Muscle of back (tissue), 11 donors: Measurements from ENCODE around the gene PERM1. TPM values are rescaled to one million over a fixed set of nuclear protein-coding genes. Genes with fewer than 3 reads are reported as not detected.
"Not testable (repeated sequence)": the region's sequence is repeated elsewhere in the genome, so short reads cannot be mapped to it uniquely, and the experiment has no call there.

Experiments used
- DNase-seq, 3 donors: peaks; one replicate each; pipeline versions ENCODE4 v3.0.0 to v3.0.0-alpha.2; 2013
- polyA plus RNA-seq, 10 donors: library from polyadenylated mRNA; unstranded; fragments of 120-200 nt; gene quantifications; one replicate each; pipeline ENCODE4 v1.2.1, GENCODE V29; 2013; ENCODE audit not compliant: insufficient read length in 10 of 10

The PERM1 gene
- polyA plus RNA-seq, 10 donors = 0.97 to 2.9 (median 1.6) TPM

DNA sequence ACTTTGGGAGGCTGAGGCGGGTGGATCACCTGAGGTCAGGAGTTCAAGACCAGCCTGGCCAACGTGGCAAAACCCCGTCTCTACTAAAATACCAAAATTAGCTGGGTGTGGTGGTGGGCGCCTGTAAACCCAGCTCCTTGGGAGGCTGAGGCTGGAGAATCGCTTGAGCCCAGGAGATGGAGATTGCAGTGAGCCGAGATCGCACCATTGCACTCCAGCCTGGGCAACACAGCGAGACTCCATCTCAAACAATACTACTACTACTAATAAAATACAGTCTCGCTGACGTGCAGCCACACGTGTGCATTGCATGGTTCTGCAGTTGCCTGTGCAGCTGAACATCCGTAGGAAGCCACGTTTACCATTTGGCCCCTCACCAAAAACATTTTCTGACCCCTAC is 35.1 kb downstream of the PERM1 start:
- DNase-seq = not testable (repeated sequence)

DNA sequence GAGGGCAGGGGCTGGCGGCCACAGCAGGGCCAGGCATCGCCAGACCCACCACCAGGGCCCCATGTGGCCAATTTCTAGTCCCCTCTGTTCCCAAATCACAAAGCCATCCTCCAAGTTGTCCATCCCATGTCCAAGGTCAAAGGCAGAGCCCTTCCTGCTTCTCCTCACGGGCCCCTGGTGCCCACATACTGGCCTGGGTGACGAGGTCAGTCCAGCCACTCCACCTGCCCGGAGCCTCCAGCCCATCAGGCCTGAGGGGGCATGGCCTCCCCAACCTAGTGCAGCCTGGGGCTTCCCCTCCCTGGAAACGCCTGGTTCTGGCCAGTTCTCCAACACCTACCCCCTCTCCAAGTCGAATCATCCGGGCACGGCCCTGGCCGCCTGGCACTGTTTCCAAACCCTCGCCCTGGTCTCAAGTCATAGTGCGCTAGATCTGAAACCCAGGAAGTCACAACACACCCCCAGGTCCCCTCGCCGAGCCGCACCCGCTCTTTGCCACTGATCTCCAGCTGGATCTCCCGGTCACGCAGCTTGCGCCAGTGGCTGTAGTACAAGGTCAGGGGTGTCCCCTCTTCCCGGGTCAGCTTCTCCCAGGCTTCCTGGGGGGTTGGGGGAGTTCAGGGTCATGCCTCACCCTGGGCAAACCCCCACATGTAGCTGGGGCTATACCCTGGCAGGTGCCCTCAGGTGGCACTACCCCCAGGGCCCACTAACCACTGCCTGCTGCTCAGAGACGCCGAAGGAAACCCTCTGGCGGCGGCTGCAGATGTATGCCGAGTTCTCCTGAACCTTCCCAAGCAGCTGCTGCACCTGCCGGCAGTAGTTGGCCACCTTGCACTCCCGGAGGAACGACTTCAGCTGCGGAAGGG is 36.0 kb downstream of the PERM1 start:
- DNase-seq = no peak

DNA sequence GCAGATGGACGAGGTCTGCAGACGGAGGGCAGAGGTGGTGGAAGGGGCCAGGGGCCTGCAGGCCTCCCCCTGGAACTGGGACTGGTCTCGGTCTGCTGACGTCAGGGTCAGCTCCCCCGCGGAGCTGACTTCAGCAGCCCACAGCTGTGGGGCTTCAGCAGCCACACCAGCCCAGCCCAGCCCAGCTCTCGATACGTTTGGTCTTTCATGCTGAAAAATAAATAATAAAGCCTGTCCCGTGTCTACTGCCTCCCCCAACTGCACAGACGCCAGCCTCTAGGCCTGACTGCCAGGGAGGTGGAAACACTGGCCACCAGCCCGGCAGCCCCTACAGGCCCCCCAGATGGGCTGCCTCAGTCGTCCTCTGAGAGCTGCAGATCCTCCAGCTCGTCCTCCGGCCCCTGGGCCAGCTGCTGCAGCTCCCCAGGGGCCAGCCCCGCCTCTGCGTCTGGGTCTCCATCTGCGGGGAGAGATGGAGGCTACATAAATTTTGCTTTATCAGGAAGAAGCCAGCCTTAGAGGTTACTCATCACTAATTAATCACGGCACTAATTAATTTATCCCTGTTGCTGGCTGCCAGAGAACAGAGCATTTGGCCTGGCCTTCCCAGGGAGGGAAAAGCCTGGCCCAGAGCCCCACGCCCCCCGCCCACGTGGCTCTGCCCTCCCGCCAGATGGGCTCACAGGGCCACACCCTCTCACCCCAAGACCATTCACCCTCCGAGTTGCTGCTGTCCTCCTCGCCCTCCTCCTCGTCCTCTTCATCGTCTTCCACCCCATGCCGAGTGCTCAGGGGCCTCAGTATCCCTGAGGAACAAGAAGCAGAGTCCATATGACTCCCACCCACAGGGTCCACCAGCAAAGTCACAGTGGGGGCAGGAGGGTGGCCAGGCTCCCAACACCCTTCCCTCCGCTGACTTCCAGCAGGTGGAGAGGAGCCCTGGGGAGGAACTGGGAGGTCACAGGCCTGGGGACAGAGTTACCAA is 37.3 kb downstream of the PERM1 start:
- peak in 1 of 3 donors; percentile 85 for DNase-seq

DNA sequence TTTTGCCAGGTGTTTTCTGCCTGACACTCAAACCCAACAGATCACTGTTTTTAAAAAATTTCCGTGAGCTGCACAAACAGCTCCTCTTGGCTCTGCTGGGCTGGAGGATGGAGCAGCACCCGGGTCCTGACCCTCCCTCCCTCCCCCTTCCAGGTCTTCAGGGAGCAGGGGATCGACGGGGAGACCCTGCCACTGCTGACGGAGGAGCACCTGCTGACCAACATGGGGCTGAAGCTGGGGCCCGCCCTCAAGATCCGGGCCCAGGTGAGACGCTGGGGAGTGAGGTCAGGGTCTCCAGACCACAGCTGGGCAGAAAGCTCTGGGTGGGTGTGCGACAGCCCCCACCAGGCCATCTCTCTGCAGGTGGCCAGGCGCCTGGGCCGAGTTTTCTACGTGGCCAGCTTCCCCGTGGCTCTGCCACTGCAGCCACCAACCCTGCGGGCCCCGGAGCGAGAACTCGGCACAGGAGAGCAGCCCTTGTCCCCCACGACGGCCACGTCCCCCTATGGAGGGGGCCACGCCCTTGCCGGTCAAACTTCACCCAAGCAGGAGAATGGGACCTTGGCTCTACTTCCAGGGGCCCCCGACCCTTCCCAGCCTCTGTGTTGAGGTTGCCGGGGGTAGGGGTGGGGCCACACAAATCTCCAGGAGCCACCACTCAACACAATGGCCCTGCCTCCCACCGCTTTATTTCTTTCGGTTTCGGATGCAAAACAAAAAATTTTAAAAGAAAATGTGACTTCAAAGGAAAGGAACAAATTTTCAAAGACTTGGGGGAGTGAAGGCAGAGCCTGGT is 38.1 kb downstream of the PERM1 start:
- no peak for DNase-seq

DNA sequence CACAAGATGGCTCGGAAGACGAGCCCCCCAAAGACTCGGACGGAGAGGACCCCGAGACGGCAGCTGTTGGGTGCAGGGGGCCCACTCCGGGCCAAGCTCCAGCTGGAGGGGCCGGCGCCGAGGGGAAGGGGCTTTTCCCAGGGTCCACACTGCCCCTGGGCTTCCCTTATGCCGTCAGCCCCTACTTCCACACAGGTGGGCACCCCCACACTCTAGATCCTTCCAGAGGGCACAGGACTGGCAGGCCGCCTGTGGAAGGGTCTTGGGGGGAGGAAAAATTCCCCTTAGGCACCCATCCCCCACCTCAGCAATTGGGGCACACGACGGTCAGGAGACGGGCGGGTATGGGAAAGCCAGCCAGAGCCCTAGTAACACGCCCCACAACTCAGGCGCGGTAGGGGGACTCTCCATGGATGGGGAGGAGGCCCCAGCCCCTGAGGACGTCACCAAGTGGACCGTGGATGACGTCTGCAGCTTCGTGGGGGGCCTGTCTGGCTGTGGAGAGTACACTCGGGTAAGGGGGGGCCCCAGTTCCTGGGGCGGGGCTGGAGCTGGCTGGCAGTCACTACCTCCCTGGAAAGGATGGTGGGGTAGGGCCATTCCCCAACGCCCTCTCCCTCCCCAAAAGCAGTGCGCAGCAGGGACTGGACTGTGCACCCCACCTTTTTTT is 38.9 kb downstream of the PERM1 start:
- DNase-seq = peak in 1 of 3 donors; percentile 61

DNA sequence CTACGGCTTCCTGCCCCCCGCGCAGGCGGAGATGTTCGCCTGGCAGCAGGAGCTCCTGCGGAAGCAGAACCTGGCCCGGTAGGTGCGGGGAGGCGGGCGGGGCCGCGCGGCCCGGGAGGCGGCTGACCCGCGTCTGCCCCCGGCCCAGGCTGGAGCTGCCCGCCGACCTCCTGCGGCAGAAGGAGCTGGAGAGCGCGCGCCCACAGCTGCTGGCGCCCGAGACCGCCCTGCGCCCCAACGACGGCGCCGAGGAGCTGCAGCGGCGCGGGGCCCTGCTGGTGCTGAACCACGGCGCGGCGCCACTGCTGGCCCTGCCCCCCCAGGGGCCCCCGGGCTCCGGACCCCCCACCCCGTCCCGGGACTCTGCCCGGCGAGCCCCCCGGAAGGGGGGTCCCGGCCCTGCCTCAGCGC is 39.5 kb downstream of the PERM1 start:
- DNase-seq = no peak

DNA sequence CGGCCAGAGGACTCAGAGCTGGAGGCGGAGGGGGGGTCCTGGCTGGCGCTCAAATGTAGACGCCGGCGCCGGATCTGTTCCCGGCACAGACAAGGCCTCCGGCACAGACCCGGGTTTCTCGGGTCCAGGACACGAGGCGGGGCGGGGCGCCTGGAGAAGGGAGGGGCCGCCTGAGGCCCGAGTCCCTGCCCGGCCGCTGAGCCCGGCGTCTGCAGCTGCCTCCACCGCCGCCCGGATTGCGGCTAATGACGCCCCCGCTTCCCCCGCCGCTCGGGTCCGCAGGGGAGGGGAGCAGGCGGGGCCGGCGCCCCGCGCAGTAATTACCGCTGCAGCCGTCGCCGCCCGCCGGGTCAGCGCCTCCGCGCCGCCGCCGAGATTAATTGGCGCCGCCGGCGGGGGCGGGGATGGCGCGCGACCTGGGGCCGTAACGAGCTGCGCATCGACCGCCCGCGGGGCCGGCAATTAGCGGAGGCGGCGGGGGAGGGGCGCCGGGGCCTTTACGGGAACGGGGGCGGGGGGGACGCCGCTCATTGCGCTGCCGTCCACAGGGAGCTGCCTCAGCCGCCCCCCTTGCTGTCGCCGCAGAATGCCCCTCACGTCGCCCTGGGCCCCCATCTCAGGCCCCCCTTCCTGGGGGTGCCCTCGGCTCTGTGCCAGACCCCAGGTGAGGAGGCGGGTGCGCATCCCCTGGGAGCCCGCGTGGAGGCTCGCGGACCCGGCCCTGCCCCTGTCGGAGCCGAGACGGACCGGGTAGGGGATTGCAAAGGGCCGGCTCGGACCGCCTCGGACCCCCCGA is 40.1 kb downstream of the PERM1 start:
- peak; percentile 82 to 92 (median 84) for DNase-seq

DNA sequence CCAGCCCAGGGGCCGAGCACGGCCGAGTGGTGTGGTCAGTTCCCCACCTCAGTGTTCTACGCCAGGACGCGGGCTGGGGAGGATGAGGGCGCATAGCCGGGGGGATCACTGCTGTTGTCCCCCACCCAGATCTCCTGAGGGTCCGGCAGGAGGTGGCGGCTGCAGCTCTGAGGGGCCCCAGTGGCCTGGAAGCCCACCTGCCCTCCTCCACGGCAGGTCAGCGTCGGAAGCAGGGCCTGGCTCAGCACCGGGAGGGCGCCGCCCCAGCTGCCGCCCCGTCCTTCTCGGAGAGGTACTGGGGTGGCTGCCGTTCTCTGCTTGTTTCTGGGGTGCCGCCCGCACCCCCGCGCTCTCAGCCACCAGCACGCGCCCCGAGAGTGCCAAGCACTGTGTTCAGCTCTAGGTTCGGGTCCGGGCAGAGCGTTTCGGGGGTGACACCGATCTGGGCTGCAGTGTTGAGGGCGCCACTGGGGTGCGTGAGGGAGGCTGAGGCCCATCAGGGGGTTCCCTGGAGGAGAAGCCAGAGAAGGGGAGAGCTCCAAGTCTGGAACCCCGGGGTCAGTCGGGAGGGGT is 40.8 kb downstream of the PERM1 start:
- DNase-seq = peak in 1 of 3 donors; percentile 75

DNA sequence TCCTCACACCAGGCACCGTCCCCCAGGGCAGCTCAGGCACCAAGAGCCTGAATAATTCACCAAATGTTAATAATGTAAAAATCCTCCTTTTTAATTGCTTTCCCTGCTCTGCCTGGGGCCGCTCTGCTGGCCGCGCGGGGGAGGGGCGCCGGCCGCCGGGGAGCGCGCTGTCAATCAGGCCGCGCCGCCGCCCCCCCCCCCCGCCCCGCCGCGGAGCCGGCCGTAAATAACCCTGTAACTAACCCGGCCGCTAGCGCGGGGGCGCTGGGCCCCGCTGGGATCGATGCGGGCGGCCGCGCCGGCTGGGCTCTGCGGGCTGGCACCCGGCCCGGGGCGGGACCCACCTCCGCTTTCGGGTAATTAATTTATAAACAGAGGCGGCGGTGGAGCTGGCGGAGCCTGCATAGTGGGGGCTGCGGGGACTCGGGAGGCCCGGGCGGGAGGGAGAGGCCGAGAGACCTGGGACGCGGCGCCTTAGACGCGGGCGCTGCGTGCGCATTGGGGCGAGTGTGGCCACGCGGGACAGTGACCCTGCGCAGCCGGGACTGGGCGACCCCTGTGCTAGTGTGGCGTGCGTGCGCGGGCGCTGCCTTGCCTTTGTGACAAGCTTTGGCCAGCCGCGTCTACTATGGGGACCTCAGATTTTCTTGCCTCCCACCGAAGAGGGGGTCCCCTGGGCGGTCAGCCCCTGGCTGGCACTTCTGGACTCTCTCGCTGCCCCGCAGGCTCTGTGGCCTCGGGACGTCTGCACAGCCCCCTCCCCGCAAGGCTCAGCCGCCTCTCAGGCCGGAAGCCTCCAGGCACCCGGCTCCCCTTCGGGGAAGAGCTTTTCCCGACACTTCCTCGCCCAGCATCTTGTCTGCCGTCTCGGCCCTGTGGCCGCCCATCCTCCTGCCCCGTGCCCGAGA is 41.5 kb downstream of the PERM1 start:
- DNase-seq = peak; percentile 73 to 84 (median 74)

DNA sequence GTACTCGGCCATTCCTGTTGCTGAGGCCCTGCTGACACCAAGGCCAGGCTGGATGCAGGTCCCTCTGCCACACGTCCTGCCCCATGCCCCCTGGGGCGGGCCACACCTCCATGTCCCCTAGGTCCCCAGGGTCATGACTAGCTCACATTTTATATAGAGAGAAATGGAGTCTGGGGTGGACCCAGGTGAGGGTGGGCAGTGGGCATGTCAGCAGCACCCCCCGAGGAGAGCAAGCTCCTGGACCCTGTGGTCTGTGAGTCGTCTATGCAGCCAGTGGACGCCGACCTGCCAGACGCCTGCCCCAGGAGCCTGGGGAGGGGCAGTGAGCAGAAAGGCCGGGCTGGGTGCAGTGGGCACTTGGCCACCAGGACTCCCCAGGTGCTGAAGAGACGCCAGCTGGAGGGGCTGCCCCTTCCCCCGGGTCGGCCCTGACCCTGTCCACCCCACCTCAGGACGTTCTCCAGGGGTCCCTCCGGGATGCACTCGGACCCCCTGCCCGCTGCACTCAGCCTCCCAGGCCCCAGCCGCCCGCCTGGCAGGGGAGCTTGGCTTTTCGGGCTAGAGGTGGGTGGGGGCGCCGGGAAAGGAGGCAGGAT is 42.3 kb downstream of the PERM1 start:
- DNase-seq = no peak

DNA sequence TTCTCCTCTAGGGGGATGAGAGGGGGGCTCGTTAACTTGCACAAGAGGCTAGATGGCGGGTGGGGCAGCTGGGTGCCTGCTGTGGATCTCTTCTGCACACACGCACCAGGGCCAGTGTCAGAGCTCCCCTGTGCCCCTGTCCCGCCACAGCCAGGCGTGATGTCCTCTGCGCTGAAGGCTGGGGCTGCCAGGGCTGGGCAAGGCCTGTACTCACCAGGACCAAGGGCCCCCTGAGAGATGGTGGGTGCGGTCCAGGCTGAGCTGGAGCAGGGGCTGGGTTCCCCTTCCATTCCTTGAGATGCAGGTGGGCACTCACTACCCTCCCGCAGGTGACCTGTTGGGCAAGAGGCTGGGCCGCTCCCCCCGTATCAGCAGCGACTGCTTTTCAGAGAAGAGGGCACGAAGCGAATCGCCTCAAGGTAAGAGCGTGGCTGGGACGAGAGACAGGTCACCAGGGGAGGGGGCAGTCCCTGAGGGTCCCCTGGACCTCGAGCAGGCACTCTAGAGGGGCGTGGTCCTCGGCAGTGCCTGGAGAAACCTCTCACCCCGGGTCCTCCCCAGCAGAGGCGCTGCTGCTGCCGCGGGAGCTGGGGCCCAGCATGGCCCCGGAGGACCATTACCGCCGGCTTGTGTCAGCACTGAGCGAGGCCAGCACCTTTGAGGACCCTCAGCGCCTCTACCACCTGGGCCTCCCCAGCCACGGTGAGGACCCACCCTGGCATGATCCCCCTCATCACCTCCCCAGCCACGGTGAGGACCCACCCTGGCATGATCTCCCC is 43.0 kb downstream of the PERM1 start:
- no peak for DNase-seq

DNA sequence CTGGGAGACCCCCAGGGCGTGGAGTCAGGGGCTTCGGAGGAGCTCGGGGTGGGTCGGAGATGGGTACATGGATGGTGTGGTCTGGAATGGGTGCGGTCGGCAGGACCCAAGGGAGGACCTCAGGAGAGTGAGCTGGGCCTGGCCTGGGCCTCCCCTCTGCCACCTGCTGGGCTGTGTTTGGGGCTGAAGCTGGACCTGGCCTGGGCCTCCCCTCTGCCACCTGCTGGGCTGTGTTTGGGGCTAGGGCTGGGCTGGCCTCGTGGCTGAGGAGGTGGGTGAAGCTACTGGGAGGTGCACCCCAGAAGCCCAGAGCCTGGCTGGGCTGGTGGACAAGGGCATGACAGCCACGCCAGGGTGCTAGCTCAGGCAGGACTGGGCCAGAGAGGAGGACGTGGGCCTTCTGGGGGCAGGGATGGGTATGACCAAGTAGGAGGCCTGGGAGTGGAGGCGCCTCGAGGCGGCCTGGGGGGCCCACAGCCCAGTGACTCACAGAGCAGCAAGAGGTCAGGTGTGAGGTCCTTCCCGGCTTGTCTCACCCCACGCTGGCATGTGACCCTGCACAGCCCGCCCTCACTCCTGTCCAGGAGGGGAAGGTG is 43.7 kb downstream of the PERM1 start:
- DNase-seq = no peak

DNA sequence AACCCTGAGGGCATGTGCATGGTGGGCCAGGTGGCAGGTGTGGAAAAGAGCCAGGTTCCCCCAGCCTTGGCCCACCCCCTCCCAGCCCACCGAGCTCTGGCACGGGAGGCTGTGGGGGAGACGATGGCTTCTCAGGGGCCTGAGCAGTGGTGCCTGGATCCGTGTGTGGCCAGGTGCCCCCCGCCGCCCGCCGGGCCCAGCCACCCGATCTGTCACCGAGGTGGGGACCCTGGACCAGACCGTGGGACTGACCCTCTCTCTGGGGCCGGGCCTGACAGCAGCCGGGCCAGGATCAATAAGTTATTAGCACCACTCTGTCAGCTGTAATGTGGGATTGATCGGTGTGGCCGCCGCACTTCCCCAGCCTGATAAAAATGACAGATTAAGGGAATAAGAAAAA is 44.4 kb downstream of the PERM1 start:
- no peak for DNase-seq

DNA sequence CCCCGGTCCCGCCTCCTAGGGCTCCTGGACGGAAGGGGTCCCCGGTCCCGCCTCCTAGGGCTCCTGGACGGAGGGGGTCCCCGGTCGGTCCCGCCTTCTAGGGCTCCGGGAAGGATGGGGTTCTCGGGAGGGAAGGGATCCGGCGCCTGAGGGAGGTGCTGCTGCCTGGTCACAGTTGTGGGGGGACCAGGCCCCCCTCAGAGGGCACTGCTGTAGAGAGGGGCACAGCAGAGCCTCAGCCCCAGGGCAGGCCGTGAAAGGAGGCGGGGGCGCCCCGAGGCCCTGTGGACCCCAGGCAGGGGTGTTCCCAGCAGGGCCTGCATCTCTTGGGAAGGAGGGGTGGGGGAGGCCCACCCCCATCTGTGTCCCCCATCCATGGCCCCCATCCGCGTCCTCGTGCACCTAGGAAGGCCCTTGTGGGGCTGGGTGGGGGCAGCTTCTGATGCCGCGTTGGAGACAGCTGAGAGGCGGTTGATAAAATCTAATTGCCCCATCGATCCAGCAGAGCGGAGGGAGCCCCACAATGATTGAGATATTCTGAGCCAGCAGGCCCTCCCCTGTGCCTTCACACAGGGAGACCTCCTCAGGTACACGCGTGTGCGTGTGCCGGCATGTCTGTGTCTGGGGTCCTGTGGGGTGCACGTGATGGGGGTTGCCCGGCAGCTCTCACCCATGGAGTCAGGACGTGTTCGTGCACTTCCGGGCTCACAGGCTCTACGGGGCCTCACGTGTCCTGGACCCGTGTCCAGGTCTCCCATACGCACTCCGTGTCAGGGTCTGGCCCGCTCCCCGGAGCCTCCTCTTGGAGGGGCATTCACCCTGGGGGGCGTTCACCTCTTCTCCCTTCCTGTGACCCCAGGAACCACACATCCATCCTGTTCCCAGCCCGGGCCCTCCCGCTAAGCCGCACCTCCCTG is 45.3 kb downstream of the PERM1 start:
- DNase-seq = no peak

DNA sequence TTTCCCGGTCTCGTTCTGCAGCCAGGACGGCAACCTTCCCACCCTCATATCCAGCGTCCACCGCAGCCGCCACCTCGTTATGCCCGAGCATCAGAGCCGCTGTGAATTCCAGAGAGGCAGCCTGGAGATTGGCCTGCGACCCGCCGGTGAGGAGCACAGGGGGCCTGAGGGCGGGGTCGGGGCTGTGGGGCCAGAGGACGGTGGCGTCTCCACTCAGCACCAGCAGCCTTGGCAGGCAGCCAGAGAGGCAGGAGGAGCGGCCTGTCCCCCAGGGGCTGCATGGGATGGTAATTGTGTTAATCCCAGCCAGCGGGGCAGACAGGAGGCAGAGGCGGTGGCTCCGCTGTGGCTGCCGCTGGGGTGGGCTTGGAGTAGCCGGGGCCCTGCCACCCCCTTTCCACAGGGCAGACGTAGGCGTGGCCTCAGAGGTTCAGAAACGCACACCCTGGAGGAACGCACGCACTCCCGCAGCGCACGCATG is 46.1 kb downstream of the PERM1 start:
- DNase-seq = no peak
